GM12892 (cell line): ENCODE data around the gene POLR1F.

Experiments used
- POLR2A ChIP-seq: IDR thresholded peaks from 2 replicates; pipeline ENCODE4 v1.6.1; 2011; ENCODE audit warnings: low read depth, low read length, control low read depth
- TAF1 ChIP-seq: IDR thresholded peaks from 2 replicates; pipeline ENCODE4 v1.6.1; 2011; ENCODE audit warnings: low read depth, mild to moderate bottlenecking, control low read depth, low read length, borderline replicate concordance

DNA sequence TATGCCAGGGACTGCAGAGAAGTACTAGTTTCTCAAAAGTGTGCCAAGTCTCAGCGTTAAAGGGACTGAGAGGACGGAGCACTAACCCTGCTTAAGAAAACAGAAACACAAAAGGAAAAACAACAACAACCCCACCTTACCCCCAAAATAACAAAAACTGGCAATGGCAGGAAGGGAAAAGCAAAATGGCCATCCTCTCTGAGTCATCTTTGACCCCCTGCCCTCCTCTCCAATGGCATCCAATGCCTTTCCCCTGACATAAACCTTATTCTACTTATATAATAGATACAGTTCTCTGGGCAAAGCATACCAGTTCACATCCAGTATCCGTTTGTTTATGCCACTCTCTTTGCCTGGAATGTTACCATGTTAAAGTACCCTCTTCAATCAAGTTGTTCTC lies 1.6 kb downstream of the POLR1F start:
- TF ChIP-seq TAF1, result no peak
- no peak for TF ChIP-seq POLR2A
